CD4-positive, alpha-beta T cell (primary cell): ENCODE data around the gene SAMD3. TPM values are rescaled to one million over a fixed set of nuclear protein-coding genes. Genes with fewer than 3 reads are reported as not detected.

Source experiments
- ATAC-seq: fragments of 200-7000 bp; cut with Tn5 transposase; one replicate; pipeline ENCODE4 v1.10.0; 2022; ENCODE audit warnings: mild to moderate bottlenecking; ENCODE audit not compliant: poor library complexity
- CTCF ChIA-PET: fragments of 350-600 bp; sonication (Branson Sonifier 250); formaldehyde crosslinking; loops from one replicate; lab custom pipeline; 2021; ENCODE audit warnings: antibody characterized with exemption, inconsistent platforms; lab: Charles Lee
- POLR2A ChIA-PET: fragments of 350-600 bp; sonication (Branson Sonifier 250); formaldehyde crosslinking; loops from one replicate; lab custom pipeline; 2021; ENCODE audit warnings: antibody characterized with exemption, inconsistent platforms; lab: Charles Lee
- DNase-seq, 14 experiments: peaks; one replicate each; pipeline ENCODE4 v3.0.0-alpha.2; 2013 to 2020; ENCODE audit warnings: mixed read lengths in 2 of 14
- H3K27ac ChIP-seq, 2 donors: one replicate each; pipeline versions ENCODE4 v1.5.1 to v1.7.0; 2013; ENCODE audit warnings: low read length in 2 of 2, low read depth in 1 of 2, mild to moderate bottlenecking in 1 of 2
- H3K27me3 ChIP-seq, 2 experiments: 1 replicate in 1 of 2; 2 replicates in 1 of 2; pipeline versions ENCODE4 v1.6.1 to v1.7.0; 2013; ENCODE audit warnings: low read length in 2 of 2, control low read depth in 1 of 2, mild to moderate bottlenecking in 1 of 2, moderate library complexity in 1 of 2; ENCODE audit not compliant: insufficient read depth in 2 of 2, control insufficient read depth in 1 of 2
- H3K36me3 ChIP-seq: one replicate; pipeline ENCODE4 v1.6.1; 2013; ENCODE audit warnings: low read length, control low read depth; ENCODE audit not compliant: insufficient read depth
- H3K4me1 ChIP-seq: one replicate; pipeline ENCODE4 v1.6.1; 2013; ENCODE audit warnings: low read length, control low read depth; ENCODE audit not compliant: insufficient read depth
- H3K4me3 ChIP-seq: one replicate; pipeline ENCODE4 v1.5.1; 2013; ENCODE audit warnings: mild to moderate bottlenecking, low read length, moderate library complexity
- H3K9me3 ChIP-seq, 2 experiments: 1 replicate in 1 of 2; 2 replicates in 1 of 2; pipeline versions ENCODE4 v1.6.1 to v1.7.0; 2013; ENCODE audit warnings: low read length in 2 of 2, mild to moderate bottlenecking in 2 of 2, control low read depth in 1 of 2, moderate library complexity in 1 of 2; ENCODE audit not compliant: control insufficient read depth in 1 of 2, insufficient read depth in 1 of 2
- H3K27ac Mint-ChIP-seq: one replicate; pipeline ENCODE4 v1.8.0; 2020; ENCODE audit warnings: mixed read lengths
- H3K27me3 Mint-ChIP-seq: one replicate; pipeline ENCODE4 v1.8.0; 2021; ENCODE audit warnings: mixed read lengths
- H3K36me3 Mint-ChIP-seq: one replicate; pipeline ENCODE4 v1.8.0; 2021; ENCODE audit warnings: low read depth, mixed read lengths
- H3K4me1 Mint-ChIP-seq: one replicate; pipeline ENCODE4 v1.8.0; 2021; ENCODE audit warnings: low read depth, mixed read lengths
- H3K4me3 Mint-ChIP-seq: one replicate; pipeline ENCODE4 v1.8.0; 2020; ENCODE audit warnings: mild to moderate bottlenecking, mixed read lengths
- H3K9me3 Mint-ChIP-seq: one replicate; pipeline ENCODE4 v1.8.0; 2020; ENCODE audit warnings: mixed read lengths
- CTCF ChIP-seq: fragments of 200-600 bp; IDR thresholded peaks from one replicate; pipeline ENCODE4 v1.8.0; 2022; ENCODE audit warnings: antibody characterized with exemption, mild to moderate bottlenecking
- intact Hi-C, 2 experiments: fragments of 100-400 bp; cut with DNase I in 1 of 2; cut with micrococcal nuclease in 1 of 2; formaldehyde crosslinking; loops; one replicate each; pipeline versions ENCODE4 v1.15.1 to v1.9.0; 2023 to 2025; cut with DNase I, micrococcal nuclease
- total RNA-seq, 174 experiments: library from RNA in 2 of 174; stranded (reverse) in 2 of 174; gene quantifications; one replicate each; pipeline ENCODE4 v1.2.3 and lab custom pipeline; 2021 to 2026

SAMD3 gene
- total RNA-seq, 2 experiments from 2014 or later, result 24.3 to 28.7 TPM

GRCh38 chr6:130167655-130168054, 55.1 kb downstream of the SAMD3 start:
- DNase-seq (no peak), ATAC-seq (no peak)
- no peak for TF ChIP-seq CTCF
- peaks cover 12% of the 10 kb centered on the region for H3K9me3 Mint-ChIP-seq
- ChIA-PET CTCF (no interaction called here), POLR2A (no interaction called here)
- H3K27me3 Mint-ChIP-seq, result no peaks in the 10 kb centered on the region
- no peak overlapping the region for H3K4me3 Mint-ChIP-seq
- H3K27ac Mint-ChIP-seq, result no peak overlapping the region
- intact Hi-C loops, result no loop called here
- H3K4me3 ChIP-seq, result no peak overlapping the region
- peaks cover 26% of the 10 kb centered on the region for H3K4me1 Mint-ChIP-seq
- H3K36me3 ChIP-seq, result peaks cover 13% of the 10 kb centered on the region
- peaks cover 83% of the 10 kb centered on the region for H3K36me3 Mint-ChIP-seq
- H3K4me1 ChIP-seq, result no peaks in the 10 kb centered on the region
- H3K27ac ChIP-seq, result no peak overlapping the region
- H3K9me3 ChIP-seq, result no peaks in the 10 kb centered on the region
- H3K27me3 ChIP-seq, result no peaks in the 10 kb centered on the region

- H3K36me3 ChIP-seq, result peaks cover 16% of the 10 kb centered on the region
- intact Hi-C loops, result no loop called here
- ChIA-PET CTCF (no interaction called here), POLR2A (no interaction called here)
- Mint-ChIP-seq H3K4me3 (no peak overlapping the region), H3K4me1 (peaks cover 27% of the 10 kb centered on the region), H3K27me3 (no peaks in the 10 kb centered on the region), H3K9me3 (peaks cover 6% of the 10 kb centered on the region), H3K36me3 (peaks cover 85% of the 10 kb centered on the region), H3K27ac (peak overlapping the region; percentile 9)
- ATAC-seq (no peak), DNase-seq (no peak)
- TF ChIP-seq CTCF, result no peak
- H3K9me3 ChIP-seq, result no peaks in the 10 kb centered on the region
- no peaks in the 10 kb centered on the region for H3K4me1 ChIP-seq
- H3K27me3 ChIP-seq, result no peaks in the 10 kb centered on the region
- no peak overlapping the region for H3K27ac ChIP-seq
- no peak overlapping the region for H3K4me3 ChIP-seq
Observed at GRCh38 chr6:130164251-130164650, 58.5 kb downstream of the SAMD3 start.

GRCh38 chr6:130163266-130163665, 59.5 kb downstream of the SAMD3 start:
- no peak overlapping the region for H3K27ac Mint-ChIP-seq

More at GRCh38 chr6:130163266-130163665, 59.5 kb downstream of the SAMD3 start:
- Histone ChIP-seq H3K27ac (no peak overlapping the region), H3K9me3 (no peaks in the 10 kb centered on the region), H3K36me3 (peaks cover 22% of the 10 kb centered on the region), H3K27me3 (no peaks in the 10 kb centered on the region), H3K4me3 (no peak overlapping the region), H3K4me1 (no peaks in the 10 kb centered on the region)
- ChIA-PET CTCF (no interaction called here), POLR2A (no interaction called here)
- DNase-seq (no peak), ATAC-seq (no peak)
- intact Hi-C loops, result no loop called here
- Mint-ChIP-seq H3K36me3 (peaks cover 91% of the 10 kb centered on the region), H3K4me1 (peaks cover 29% of the 10 kb centered on the region), H3K27me3 (no peaks in the 10 kb centered on the region), H3K9me3 (peaks cover 6% of the 10 kb centered on the region), H3K4me3 (no peak overlapping the region)
- TF ChIP-seq CTCF, result no peak
